ENCODE results near the gene TCERG1.
"Not testable (repeated sequence)": the region's sequence is repeated elsewhere in the genome, so short reads cannot be mapped to it uniquely, and the experiment has no call there.

TCERG1 gene

DNA sequence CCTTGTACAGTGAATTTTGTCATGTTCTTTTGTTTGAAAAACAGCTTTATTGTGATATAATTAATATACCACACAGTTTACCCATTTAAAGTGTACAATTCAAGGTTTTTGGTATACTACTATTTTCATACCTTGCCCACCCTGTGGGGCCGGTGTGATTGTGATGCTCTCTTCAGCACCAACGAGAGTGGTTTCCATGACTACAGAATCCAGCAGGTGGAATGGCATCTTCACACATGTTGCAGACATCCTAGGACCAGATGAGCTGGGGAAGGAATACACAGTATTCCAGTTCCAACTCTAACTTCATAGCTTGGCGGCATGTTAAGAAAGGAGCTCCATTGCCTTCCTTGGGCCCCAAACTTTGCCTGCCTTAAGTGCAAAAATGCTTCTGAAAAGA is 76.6 kb downstream of the TCERG1 start:
- DNase-seq, result no peak

GRCh38 chr5:146527785-146528184 is 80.7 kb downstream of the TCERG1 start:
- DNase-seq, result no peak

DNA sequence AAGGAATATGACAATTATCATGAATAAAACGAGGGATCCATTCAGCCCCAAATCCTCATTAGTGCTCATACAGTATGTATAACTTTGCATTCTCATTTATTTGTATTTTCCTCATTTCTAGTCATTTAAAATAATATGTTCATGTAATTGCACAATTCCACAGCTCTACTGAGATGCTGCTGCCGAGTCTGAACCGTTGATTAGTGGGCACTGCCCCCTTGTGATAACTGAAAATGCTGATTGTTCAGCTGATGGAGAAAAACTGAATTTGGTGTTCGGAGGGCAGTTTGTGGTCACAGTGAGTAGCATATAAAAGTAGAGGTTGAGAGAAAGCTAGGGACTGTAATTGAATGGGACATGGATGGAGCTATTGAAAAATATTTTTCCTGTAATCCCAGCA is 81.1 kb downstream of the TCERG1 start:
- no peak for DNase-seq

GRCh38 chr5:146529984-146530383 is 82.9 kb downstream of the TCERG1 start:
- DNase-seq, result no peak

GRCh38 chr5:146533260-146533857 is 86.2 kb downstream of the TCERG1 start:
- DNase-seq, result peak; percentile 84

DNA sequence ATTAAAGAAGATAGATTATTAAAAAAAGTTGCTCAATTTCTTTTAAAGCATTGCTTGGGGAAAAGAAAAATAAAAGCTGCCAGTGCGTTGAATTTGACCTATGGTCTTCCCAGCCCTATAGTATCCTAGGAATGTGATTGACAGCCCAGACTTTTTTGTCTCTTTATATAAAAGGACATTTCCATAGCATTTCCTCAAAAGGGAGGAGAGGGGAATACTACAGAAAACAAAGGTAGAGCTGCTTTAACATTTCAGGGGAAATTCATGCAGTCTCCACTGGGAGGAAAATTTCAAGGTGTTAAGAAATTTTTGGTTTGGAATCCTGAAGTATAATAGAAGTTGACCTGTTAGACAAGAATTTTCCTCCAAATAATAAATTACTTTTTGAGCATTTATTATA is 86.7 kb downstream of the TCERG1 start:
- no peak for DNase-seq

DNA sequence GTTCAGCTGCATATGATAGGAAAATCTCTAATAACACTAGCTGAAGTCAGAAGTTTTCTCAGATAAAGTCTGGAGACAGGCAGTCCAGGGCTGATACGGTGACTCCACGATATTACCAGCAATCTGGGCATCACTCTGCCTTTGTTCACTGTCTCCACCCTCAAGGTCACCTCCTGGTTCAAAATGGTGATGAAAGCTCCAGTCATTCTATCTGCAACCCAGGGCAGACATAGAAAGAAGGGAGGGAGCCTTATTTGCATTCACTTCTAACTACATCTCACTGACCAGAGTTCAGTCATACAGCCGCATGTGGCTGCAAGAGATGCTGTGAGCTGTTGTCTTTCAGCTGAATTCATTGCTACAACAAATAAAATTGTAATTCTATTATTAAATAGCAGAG is 91.3 kb downstream of the TCERG1 start:
- DNase-seq, result no peak

GRCh38 chr5:146539973-146540372 is 92.8 kb downstream of the TCERG1 start:
- no peak for DNase-seq

GRCh38 chr5:146540414-146540813 is 93.3 kb downstream of the TCERG1 start:
- DNase-seq, result no peak

DNA sequence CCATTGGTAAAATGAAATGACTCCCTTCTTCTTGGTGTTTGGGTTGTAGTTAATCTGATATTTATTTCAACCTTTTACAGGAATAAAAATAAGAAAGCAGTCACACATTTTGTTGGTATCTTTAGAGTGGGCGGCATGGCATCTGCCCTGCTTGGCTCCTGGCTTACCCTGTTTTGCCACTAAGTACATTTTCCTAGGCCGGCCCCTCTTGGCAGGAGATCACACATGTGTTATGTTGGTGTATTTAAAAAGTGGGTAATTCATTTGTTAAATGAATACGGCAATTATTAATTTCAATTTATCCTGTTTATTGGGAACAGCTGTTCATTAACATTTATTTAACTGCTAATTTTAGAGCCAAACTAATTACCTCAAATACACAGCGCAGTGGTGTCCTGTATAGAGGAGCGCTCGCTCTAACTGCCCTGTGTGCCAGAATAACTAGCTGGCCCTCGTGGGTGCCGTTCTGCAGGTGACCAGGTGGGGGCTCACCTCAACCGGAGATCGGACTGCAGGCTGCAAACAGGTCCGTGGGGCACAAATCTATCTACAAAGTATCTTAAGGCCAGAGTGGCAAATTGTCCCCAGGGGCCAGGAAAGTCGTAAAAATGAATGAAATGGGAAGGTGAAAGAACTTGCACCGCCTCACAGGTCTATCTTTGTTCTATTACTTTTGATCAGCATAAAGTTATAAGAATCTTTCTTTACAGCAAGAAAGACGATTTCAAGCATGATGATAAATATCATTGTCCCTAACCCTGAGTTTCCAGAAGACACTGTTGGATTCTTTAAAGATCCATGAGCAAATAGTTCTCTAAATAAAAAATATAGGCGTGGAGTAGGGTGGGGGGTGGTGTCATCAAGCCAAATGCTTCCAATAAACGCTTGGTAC is 95.1 kb downstream of the TCERG1 start:
- peak; percentile 75 for DNase-seq

GRCh38 chr5:146544232-146544631 is 97.1 kb downstream of the TCERG1 start:
- DNase-seq, result no peak

DNA sequence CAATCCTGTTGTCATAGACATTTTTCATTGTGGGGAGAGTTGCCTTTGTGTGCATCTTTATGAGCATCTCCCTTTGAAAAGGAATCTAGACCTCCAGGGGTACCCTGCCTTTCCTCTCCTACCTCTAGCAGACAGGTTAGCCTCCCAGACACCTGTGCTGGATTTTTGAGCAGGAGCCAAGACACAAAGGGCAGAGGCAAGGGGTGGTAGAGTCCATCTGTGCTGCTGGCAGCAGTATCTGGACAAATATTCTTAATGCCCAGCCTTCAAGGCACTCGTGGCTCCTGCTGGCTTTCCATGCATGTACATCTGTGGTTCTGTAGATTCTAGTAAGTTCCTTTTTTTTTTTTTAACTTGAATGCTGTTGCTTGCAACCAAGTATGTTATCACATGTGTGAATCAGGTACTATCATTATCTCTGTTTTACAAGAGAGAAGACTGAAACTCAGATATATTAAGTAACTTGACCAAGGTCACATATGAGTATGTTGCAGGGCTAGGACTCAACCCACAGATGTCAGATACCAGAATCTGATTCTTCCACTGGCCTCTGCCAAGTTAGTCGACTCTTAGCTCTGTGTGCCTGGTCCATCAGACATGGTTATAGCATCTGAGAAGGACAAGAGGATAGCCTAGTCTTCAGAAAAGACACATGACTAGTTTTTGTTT is 101.8 kb downstream of the TCERG1 start:
- DNase-seq, result no peak

- DNase-seq, result no peak
Measured at GRCh38 chr5:146549615-146550014, 102.5 kb downstream of the TCERG1 start.

- DNase-seq, result no peak
Measured at GRCh38 chr5:146553446-146553845, 106.3 kb downstream of the TCERG1 start.

DNA sequence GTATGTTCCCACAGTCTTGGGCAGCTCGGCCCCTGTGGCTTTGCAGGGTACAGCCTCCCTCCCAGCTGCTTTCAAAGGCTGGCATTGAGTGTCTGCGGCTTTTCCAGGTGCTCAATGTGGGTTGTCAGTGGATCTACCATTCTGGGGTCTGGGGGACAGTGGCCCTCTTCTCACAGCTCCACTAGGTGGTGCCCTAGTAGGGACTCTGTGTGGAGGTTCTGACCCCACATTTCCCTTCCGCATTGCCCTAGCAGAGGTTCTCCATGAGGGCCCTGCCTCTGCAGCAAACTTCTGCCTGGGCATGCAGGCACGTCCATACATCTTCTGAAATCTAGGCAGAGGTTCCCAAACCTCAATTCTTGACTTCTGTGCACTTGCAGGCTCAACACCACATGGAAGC is 109.8 kb downstream of the TCERG1 start:
- DNase-seq, result not testable (repeated sequence)

DNA sequence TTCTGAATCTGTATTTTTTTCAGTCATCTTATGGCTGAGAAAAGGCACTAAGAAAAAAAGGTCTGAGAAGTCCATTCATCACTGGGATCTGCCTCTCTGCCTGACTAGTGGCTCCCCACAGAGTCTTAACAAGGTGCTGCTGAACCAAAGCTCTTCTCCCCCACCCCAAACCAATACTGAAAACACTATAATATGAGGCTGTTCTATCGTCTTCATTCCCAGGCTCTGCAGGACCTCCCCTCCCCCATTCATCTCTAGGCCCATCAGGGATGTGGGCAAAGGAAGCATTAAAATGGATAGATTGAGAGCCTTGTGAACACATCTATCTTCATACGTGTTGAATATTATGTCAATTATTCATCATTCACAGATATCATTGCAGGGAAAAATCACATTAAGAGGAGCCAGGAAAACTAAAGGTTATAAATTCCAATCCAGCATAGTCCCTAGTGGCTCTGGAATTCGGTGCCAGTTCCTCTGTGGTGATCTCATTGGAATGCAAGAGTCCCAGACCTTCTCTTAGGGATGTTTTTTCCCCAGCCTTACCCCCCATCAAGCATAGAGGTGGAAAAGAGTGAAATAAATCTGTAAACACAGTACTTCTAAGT is 113.2 kb downstream of the TCERG1 start:
- DNase-seq, result no peak
